Fibroblast of lung (primary cell): ENCODE data around the gene SLC22A6.

Experiments used
- EZH2 ChIP-seq: IDR thresholded peaks from 2 replicates; pipeline ENCODE4 v1.5.1; 2012; ENCODE audit warnings: low read length, control low read depth, mild to moderate bottlenecking; ENCODE audit errors: missing control alignments
- TF ChIP-seq, protein P1 (sequence below), 2 donors: IDR thresholded peaks in 1 of 2; conservative IDR thresholded peaks in 1 of 2; 1 replicate in 1 of 2; 2 replicates in 1 of 2; pipeline ENCODE4 v1.5.1; 2011 to 2012; ENCODE audit warnings: low read length in 2 of 2, control low read depth in 1 of 2, inconsistent platforms in 1 of 2, low read depth in 1 of 2, mild to moderate bottlenecking in 1 of 2

GRCh38 chr11:63019506-63019905, 34.7 kb upstream of the SLC22A6 start:
- TF ChIP-seq, protein P1, sequence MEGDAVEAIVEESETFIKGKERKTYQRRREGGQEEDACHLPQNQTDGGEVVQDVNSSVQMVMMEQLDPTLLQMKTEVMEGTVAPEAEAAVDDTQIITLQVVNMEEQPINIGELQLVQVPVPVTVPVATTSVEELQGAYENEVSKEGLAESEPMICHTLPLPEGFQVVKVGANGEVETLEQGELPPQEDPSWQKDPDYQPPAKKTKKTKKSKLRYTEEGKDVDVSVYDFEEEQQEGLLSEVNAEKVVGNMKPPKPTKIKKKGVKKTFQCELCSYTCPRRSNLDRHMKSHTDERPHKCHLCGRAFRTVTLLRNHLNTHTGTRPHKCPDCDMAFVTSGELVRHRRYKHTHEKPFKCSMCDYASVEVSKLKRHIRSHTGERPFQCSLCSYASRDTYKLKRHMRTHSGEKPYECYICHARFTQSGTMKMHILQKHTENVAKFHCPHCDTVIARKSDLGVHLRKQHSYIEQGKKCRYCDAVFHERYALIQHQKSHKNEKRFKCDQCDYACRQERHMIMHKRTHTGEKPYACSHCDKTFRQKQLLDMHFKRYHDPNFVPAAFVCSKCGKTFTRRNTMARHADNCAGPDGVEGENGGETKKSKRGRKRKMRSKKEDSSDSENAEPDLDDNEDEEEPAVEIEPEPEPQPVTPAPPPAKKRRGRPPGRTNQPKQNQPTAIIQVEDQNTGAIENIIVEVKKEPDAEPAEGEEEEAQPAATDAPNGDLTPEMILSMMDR (conservative IDR thresholded peaks at IDR 0.05 in 1 of 2, IDR thresholded peaks at IDR 0.05 in 1 of 2; ENCODE audit: low read depth in 1 of 2, low read length in 2 of 2): no peak
- TF ChIP-seq EZH2: no peak
